Breast epithelium (tissue), 4 donors: ENCODE data around the gene NUB1. TPM values are rescaled to one million over a fixed set of nuclear protein-coding genes. Genes with fewer than 3 reads are reported as not detected.

Experiments
- DNase-seq, 2 donors: peaks; one replicate each; pipeline ENCODE4 v3.0.0-alpha.2; 2019; ENCODE audit warnings: low spot score in 2 of 2
- H3K27ac ChIP-seq, 2 donors: fragments of 200-600 bp; sonication (generic) in 1 of 2; one replicate each; pipeline ENCODE4 v1.5.1; 2016 to 2019; ENCODE audit warnings: mild to moderate bottlenecking in 1 of 2
- H3K27me3 ChIP-seq, 2 donors: fragments of 200-600 bp; sonication (generic) in 1 of 2; one replicate each; pipeline versions ENCODE4 v1.5.1 to v1.6.0; 2017 to 2019; ENCODE audit warnings: control low read depth in 1 of 2, mild to moderate bottlenecking in 1 of 2
- H3K36me3 ChIP-seq: fragments of 200-600 bp; one replicate; pipeline ENCODE4 v1.5.1; 2019
- H3K4me1 ChIP-seq, 2 donors: fragments of 200-600 bp; sonication (generic); one replicate each; pipeline ENCODE4 v1.5.1; 2016 to 2019; ENCODE audit warnings: control low read depth in 1 of 2
- H3K4me3 ChIP-seq, 3 donors: fragments of 200-600 bp; sonication (generic); 1 replicate in 2 of 3; 2 replicates in 1 of 3; pipeline ENCODE4 v1.5.1; 2016 to 2019; ENCODE audit warnings: mild to moderate bottlenecking in 3 of 3, moderate library complexity in 2 of 3
- H3K9me3 ChIP-seq, 2 donors: fragments of 200-600 bp; sonication (generic) in 1 of 2; one replicate each; pipeline ENCODE4 v1.5.1; 2016 to 2019; ENCODE audit warnings: control low read depth in 1 of 2
- CTCF ChIP-seq, 3 donors: fragments of 450-650 bp; IDR thresholded peaks; one replicate each; pipeline ENCODE4 v1.5.1; 2016 to 2017; ENCODE audit warnings: antibody characterized with exemption in 3 of 3, mild to moderate bottlenecking in 3 of 3, moderate library complexity in 3 of 3
- POLR2A ChIP-seq: fragments of 450-650 bp; IDR thresholded peaks from one replicate; pipeline ENCODE4 v1.6.1; 2016; ENCODE audit warnings: antibody characterized with exemption, mild to moderate bottlenecking, moderate library complexity
- POLR2AphosphoS5 ChIP-seq, 3 donors: sonication (generic); formaldehyde crosslinking; IDR thresholded peaks; one replicate each; pipeline ENCODE4 v1.6.1; 2017; ENCODE audit warnings: antibody characterized with exemption in 3 of 3
- intact Hi-C: fragments of 100-400 bp; cut with DNase I; formaldehyde crosslinking; loops from one replicate; pipeline ENCODE4 v1.15.1; 2023; ENCODE audit warnings: low total_unique reads
- total RNA-seq, 3 donors: library from RNA; depleted of rRNA; stranded (reverse); fragments of >200 nt; gene quantifications; one replicate each; pipeline ENCODE4 v1.1.0, GENCODE V29; 2016

NUB1 gene, protein sequence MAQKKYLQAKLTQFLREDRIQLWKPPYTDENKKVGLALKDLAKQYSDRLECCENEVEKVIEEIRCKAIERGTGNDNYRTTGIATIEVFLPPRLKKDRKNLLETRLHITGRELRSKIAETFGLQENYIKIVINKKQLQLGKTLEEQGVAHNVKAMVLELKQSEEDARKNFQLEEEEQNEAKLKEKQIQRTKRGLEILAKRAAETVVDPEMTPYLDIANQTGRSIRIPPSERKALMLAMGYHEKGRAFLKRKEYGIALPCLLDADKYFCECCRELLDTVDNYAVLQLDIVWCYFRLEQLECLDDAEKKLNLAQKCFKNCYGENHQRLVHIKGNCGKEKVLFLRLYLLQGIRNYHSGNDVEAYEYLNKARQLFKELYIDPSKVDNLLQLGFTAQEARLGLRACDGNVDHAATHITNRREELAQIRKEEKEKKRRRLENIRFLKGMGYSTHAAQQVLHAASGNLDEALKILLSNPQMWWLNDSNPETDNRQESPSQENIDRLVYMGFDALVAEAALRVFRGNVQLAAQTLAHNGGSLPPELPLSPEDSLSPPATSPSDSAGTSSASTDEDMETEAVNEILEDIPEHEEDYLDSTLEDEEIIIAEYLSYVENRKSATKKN
- 10 to 100 TPM; 61.9 to 71.7 (median 62.7) TPM for total RNA-seq

DNA sequence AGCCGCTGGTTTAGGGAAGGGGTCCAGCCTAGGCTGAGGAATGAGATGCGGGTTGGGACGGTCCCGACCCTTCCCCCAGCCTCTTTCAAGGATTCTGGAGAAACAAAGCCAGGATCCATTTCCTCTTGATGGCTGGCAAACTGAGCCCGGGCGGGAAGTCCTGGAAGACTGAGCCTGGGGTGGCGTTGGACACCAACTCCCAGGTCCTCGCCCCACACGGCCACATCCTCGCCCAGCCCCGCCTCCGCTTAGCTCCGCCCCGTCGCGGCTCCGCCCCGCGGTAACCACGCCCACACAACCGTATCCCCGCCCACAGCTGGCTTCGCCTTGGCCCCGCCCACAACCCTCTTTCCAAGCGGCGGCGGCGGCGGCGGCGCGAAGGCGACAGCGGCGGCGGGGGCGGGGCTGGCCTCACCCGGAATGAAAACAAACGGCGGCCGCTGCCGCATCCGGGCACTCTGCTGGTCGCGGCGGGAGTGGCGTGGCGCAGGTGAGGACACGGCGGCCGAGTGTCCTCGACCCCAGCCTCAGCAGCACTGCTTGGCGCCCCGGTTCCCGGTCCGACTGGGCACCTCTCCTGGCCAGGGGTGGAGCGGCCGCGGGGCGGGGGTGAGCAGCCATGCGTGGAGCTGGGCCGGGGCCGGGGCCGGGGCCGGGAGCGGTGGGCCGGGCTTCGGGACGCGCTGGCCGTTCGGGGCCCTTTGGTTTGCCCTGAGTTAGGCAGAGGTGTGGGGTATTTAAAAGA is at the start of gene NUB1:
Gene NUB1, plus strand, starts transcription at position 456 of the 745 bp plus-strand sequence. CDS start 3,538 bp downstream, outside the sequence.
- Histone ChIP-seq H3K27me3 (no peaks in the 10 kb centered on the region), H3K36me3 (no peaks in the 10 kb centered on the region), H3K9me3 (no peaks in the 10 kb centered on the region), H3K4me1 (peaks cover 0 to 11% of the 10 kb centered on the region in 2 donors), H3K4me3 (peak within 1 kb of the TSS; percentile 77 to 93 (median 86)), H3K27ac (peak within 1 kb of the TSS; percentile 87 to 91)
- DNase-seq, result peak; percentile 88 to 91
- intact Hi-C loops, result no loop called here
- TF ChIP-seq POLR2AphosphoS5 (IDR thresholded peaks at IDR 0.05) (peak; percentile 66 to 88 (median 82)), POLR2A (peak; percentile 35), CTCF (IDR thresholded peaks at IDR 0.05) (peak in 1 of 3 donors; percentile 22)

DNA sequence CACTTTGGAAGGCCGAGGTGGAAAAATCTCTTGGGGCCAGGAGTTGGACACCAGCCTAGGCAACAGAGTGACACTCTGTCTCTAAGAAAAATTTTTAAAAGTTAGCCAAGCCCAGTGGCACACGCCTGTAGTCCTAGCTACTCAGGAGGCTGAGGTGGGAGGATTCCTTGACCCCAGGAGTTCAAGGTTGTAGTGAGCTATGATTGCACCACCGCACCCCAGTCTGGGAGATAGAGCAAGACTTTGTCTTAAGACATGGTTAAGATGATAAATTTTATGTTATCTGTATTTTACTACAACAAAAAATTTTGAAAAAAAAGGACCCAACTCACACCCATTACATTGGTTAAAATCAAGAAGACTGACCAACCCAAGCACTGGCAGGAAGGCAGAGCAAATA is 48.8 kb upstream of the NUB1 start:
- TF ChIP-seq POLR2A, result no peak
- TF ChIP-seq CTCF (IDR thresholded peaks at IDR 0.05), result no peak
- TF ChIP-seq POLR2AphosphoS5 (IDR thresholded peaks at IDR 0.05), result no peak
- DNase-seq, result no peak
- Histone ChIP-seq H3K36me3 (no peaks in the 10 kb centered on the region), H3K4me3 (no peak overlapping the region), H3K27me3 (no peaks in the 10 kb centered on the region), H3K4me1 (no peaks in the 10 kb centered on the region), H3K27ac (no peak overlapping the region), H3K9me3 (no peaks in the 10 kb centered on the region)
- intact Hi-C loops, result no loop called here

DNA sequence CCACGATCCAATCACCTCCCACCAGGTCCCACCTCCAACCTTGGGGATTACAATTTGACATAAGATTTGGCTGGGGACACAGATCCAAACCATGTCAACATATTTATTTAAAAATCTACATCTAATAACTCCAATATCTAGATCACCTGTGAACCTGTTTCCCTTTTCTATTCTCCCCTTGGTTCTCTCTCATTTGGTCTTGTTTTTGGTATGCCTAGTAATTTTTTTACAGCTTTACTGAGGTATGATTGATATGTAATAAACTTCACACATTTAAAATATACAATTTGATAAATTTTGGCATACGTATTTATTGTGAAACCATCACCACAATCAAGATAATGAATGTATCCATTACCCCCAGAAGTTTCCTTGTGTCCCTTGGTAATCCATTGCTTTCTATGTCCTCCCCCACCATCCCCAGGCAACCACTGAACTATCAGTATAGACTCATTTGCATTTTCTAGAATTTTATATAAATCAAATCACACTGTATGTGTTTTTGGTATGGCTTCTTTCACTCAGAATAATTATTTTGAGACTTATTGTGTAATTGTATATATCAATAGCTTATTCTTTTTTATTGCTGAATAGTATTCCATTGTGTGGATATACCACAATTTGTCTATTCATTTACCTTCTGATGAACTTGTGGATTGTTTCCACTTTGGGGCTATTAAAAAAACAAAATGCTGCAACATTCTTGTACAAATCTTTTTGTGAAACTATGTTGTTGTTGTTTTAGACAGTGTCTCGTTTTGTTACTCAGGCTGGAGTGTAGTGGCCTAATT is 45.2 kb upstream of the NUB1 start:
- H3K4me3 ChIP-seq, result no peak overlapping the region
- DNase-seq, result no peak
- TF ChIP-seq POLR2A (no peak), CTCF (IDR thresholded peaks at IDR 0.05) (no peak), POLR2AphosphoS5 (IDR thresholded peaks at IDR 0.05) (no peak)
- intact Hi-C loops, result no loop called here
- no peaks in the 10 kb centered on the region for H3K36me3 ChIP-seq
- no peaks in the 10 kb centered on the region for H3K27me3 ChIP-seq
- no peaks in the 10 kb centered on the region for H3K9me3 ChIP-seq
- H3K4me1 ChIP-seq, result no peaks in the 10 kb centered on the region
- no peak overlapping the region for H3K27ac ChIP-seq

- Histone ChIP-seq H3K9me3 (no peaks in the 10 kb centered on the region), H3K4me3 (no peak overlapping the region), H3K27me3 (peaks cover 0 to 3% of the 10 kb centered on the region in 2 donors), H3K4me1 (no peaks in the 10 kb centered on the region), H3K36me3 (no peaks in the 10 kb centered on the region), H3K27ac (no peak overlapping the region)
- no peak for DNase-seq
- intact Hi-C loops, result no loop called here
- TF ChIP-seq POLR2AphosphoS5 (IDR thresholded peaks at IDR 0.05), result no peak
- TF ChIP-seq CTCF (IDR thresholded peaks at IDR 0.05), result no peak
- no peak for TF ChIP-seq POLR2A
Measured at GRCh38 chr7:151298765-151299164, 42.8 kb upstream of the NUB1 start.
